Activated naive CD4-positive, alpha-beta T cell treated with anti-CD3 and anti-CD28 coated beads, Interleukin-2, amount 50 U/mL, for 72 hours (primary cell): ENCODE measurements around the gene FOXF2. TPM values are rescaled to one million over a fixed set of nuclear protein-coding genes. Genes with fewer than 3 reads are reported as not detected.
"Not testable (repeated sequence)": the region's sequence is repeated elsewhere in the genome, so short reads cannot be mapped to it uniquely, and the experiment has no call there.

Experiments
- ATAC-seq, 2 donors: fragments of 150-1000 bp; cut with Tn5 transposase; 2 replicates each; pipeline ENCODE4 v1.10.0; 2021; ENCODE audit warnings: mild to moderate bottlenecking in 2 of 2, moderate library complexity in 2 of 2
- DNase-seq, 2 donors: peaks; one replicate each; pipeline ENCODE4 v3.0.0; 2021 to 2022; ENCODE audit warnings: low spot score in 2 of 2
- H3K27ac Mint-ChIP-seq, 2 donors: one replicate each; pipeline ENCODE4 v1.8.0; 2022; ENCODE audit warnings: mild to moderate bottlenecking in 2 of 2, mixed read lengths in 2 of 2
- H3K36me3 Mint-ChIP-seq, 2 donors: one replicate each; pipeline ENCODE4 v1.8.0; 2022; ENCODE audit warnings: mixed read lengths in 2 of 2
- H3K9me3 Mint-ChIP-seq, 2 donors: one replicate each; pipeline ENCODE4 v1.8.0; 2022; ENCODE audit warnings: mixed read lengths in 2 of 2
- total RNA-seq, 2 donors: library from RNA; stranded (reverse); gene quantifications; one replicate each; pipeline ENCODE4 v1.2.3, GENCODE V29; 2022

Gene FOXF2
- total RNA-seq = not detected

DNA sequence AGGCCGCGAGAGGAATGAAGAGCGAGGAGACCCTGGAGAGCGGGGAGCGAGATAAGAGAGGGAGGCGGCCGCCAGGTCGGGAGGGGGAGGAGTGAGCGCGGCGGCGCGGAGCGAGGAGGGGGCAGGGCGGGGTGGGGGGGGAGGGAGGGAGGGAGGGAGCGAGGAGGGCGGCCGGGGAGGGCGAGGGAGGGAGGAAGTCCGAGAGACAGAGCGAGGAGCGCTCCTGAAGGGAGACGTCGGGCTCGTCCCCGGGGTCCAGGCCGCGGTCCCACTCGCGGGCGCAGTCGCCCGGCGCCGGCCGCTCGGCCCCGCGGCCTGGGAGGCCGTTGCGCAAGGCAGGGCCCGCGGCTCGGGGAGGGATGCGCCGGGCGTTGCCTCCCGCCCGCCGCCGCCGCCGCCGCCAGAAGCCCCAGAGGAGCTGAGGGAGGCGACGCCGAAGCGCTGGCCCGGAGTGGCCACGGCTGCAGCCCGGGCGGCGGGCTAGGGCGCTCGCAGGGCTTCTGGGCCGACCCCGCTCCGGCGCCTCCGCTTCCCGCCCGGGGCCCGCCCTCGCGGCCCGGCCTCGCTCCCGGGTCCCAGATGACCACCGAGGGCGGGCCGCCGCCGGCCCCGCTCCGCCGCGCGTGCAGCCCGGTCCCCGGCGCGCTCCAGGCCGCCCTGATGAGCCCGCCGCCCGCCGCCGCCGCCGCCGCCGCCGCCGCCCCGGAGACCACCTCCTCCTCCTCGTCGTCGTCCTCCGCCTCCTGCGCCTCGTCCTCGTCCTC, at the start of gene FOXF2:
Gene FOXF2, plus strand, starts transcription at position 208 of the 764 bp plus-strand sequence. Its CDS starts 372 bp downstream, at position 580.
- no peak for ATAC-seq

DNA sequence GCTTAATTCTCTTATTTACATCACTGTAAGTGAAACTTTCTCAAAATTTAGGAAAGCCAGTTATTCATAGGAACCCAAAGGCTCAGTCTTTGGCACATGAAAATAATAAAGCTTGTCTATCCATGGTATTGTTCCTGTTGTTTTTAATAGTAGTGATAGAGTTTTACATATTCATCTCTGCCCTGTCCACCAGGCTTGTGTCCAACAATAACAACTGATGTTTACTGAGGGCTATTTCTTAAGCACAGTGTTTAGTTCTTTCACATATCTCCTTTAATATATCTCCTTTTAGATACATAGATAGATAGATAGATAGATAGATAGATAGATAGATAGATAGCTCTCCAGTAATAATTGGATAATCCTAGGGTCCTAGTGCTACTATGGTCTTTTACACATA, 43.3 kb upstream of the FOXF2 start:
- H3K9me3 Mint-ChIP-seq = peaks cover 20 to 23% of the 10 kb centered on the region in 2 donors
- ATAC-seq = no peak
- H3K36me3 Mint-ChIP-seq = peaks cover 6 to 28% of the 10 kb centered on the region in 2 donors
- H3K27ac Mint-ChIP-seq = no peak overlapping the region
- DNase-seq = no peak

More for the DNA sequence above, at the start of gene FOXF2:
- Mint-ChIP-seq H3K27ac (no peak within 1 kb of the TSS), H3K9me3 (no peaks in the 10 kb centered on the region), H3K36me3 (no peaks in the 10 kb centered on the region)
- no peak for DNase-seq

DNA sequence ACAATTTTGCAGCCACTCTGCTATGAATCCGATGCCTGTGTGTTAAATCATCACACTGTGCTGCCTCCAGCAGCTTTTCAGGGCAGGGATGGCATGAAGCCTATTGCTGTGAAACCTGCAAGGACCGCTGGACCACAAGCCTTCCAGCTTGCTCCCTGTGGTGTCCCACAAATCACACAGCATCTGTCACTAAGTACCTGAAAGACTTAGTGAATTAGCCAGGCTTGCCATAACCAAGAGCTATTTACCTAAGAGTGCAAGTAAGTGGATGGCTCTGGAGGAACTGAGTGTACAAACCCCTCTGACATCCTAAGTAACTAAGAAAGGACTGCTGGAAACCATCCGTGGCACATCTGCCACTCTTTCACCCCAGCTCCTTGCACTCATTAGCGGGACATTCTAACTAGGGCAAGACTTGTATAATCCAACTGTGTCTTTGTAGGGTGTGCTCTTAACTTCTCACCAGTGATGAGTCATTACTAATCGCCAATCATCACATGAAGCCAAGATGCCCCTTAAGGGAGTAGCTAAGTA, 42.8 kb upstream of the FOXF2 start:
- ATAC-seq (no peak), DNase-seq (no peak)
- H3K27ac Mint-ChIP-seq = no peak overlapping the region
- H3K36me3 Mint-ChIP-seq = peaks cover 11 to 33% of the 10 kb centered on the region in 2 donors
- peaks cover 26 to 28% of the 10 kb centered on the region in 2 donors for H3K9me3 Mint-ChIP-seq

DNA sequence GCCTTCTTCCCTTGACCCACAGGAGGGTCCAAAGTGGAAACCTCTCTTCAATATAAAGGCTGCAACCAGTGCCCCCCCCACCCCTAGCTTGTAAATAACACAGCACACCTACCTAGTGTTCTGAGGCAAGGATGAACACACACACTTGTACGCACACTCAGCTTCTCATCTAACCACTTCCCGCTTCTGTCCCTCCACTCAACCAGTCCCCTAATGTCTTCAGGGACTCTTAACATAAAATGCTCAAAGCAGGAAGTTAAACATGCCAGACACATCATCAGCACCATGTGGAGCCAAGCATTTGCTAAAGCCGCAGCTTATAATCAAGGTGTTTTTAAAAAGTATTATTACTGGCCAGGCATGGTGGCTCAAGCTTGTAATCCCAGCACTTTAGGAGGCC, 42.2 kb upstream of the FOXF2 start:
- Mint-ChIP-seq H3K36me3 (peaks cover 17 to 39% of the 10 kb centered on the region in 2 donors), H3K9me3 (peaks cover 31 to 33% of the 10 kb centered on the region in 2 donors), H3K27ac (no peak overlapping the region)
- ATAC-seq = no peak
- no peak for DNase-seq

DNA sequence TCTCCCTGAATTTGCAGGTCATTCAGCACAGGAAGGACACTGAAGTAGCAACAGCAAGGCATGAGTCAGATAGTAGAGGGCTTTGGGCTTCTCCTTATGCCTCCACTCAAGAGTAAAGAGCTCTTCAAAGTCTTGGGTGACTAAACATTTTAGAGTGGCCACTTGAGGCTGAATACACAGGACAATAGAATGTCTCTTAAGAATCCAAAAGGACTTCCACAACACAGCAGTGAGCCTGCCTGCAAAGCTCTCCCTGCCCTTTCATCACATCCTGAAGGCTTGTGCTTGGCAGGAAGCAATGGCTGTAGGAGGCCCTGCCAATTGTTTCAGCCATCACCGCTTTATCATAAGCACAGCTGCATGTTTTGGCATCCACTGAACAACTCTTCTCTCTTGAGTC, 40.7 kb upstream of the FOXF2 start:
- ATAC-seq = no peak
- Mint-ChIP-seq H3K27ac (no peak overlapping the region), H3K9me3 (peaks cover 25 to 26% of the 10 kb centered on the region in 2 donors), H3K36me3 (peaks cover 27 to 41% of the 10 kb centered on the region in 2 donors)
- DNase-seq = no peak

DNA sequence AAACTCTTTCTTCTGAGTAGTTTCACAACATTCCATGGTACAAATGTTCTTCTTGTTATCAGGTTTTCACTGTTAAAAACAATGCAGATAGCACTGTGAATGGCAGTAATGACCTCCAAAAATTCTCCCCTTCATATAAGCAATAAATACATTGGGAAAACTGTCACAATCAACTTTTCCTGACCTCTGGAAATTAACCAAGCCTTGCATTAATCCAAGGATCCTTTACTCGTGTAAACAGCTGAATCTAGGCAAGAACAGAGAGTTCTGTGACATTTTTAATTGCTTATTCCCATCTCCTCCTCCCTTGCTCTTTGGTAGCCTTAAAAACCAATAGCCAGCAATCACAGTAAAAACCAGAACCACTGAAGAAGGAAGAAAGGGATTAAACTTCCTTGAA, 39.7 kb upstream of the FOXF2 start:
- no peak for DNase-seq
- ATAC-seq = no peak
- Mint-ChIP-seq H3K27ac (no peak overlapping the region), H3K9me3 (peaks cover 17 to 24% of the 10 kb centered on the region in 2 donors), H3K36me3 (peaks cover 27 to 32% of the 10 kb centered on the region in 2 donors)

DNA sequence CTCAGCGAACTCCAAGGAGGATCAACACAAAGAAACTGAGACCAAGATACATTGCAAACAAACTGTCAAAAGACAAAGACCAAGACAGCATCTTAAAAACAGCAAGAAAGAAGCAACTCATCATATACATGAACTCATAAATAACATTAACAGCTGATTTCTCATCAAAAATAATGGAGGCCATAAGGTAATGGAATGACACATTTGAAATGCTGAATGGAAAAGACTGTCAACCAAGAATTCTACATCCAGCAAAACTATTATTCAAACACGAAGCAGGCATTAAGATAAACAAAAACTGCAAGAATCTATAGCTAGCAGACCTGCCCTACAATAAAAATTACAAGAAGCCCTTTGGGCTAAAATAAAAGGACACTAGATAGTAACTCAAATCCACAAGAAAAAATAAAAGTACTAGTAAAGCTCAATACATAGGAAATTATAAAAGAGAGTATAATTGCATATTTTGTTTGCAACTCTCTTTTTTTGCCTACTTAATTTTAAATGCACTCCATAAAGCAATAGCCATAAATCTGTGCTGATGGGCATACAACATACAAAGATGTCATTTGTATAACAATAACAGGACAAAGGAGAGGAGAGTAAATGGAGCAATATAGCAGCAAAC, 37.9 kb upstream of the FOXF2 start:
- no peak overlapping the region for H3K27ac Mint-ChIP-seq
- no peak for ATAC-seq
- DNase-seq = no peak
- H3K36me3 Mint-ChIP-seq = peaks cover 26 to 27% of the 10 kb centered on the region in 2 donors
- H3K9me3 Mint-ChIP-seq = peaks cover 14 to 18% of the 10 kb centered on the region in 2 donors

DNA sequence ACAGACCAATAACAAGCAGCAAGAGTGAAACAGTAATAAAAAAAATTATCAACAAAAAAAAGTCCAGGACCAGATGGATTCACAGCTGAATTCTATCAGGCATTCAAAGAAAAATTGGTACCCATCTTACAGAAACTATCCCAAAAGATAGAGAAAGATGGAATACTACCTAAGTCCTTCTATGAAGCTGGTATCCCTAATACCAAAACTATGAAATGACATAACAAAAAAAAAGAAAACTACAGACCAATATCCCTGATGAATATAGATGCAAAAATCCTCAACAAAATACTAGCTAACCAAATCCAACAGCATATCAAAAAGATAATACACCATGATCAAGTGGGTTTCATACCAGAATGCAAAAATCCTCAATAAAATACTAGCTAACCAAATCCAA, 34.3 kb upstream of the FOXF2 start:
- not testable (repeated sequence) for DNase-seq, ATAC-seq, H3K27ac Mint-ChIP-seq
- Mint-ChIP-seq H3K9me3 (peaks cover 14 to 18% of the 10 kb centered on the region in 2 donors), H3K36me3 (peaks cover 21 to 27% of the 10 kb centered on the region in 2 donors)

DNA sequence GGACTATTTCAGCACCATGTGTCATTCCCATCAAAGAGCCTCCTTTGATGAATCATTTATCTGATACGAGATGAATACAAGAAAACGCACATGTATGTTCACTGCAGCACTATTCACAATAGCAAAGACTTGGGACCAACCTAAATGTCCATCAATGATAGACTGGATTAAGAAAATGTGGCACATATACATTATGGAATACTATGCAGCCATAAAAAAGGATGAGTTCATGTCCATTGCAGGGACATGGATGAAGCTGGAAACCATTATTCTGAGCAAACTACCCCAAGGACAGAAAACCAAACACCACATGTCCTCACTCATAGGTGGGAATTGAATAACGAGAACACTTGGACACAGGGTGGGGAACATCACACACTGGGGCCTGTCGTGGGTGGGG, 27.7 kb upstream of the FOXF2 start:
- DNase-seq, H3K36me3 Mint-ChIP-seq, ATAC-seq, H3K27ac Mint-ChIP-seq, H3K9me3 Mint-ChIP-seq: not testable (repeated sequence)

DNA sequence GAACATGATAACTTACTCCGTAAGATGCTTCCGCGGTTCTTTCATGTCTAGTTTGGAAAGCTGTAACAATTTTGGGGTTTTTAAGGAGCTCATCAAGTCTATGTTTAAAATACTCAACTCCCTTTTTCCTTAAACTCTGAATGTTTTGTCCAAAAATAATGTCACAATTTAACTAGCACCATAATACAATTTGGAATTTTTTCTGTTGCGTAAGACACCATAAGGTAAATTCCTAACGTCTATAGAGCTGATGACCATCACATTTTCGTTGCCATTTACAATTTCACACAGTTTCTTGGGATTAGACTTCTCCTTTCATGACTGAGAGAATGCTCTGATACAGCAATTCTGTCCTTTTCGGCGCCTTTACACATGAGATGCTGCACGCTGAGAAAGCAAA, 26.7 kb upstream of the FOXF2 start:
- no peak for DNase-seq
- H3K27ac Mint-ChIP-seq = no peak overlapping the region
- no peaks in the 10 kb centered on the region for H3K9me3 Mint-ChIP-seq
- no peaks in the 10 kb centered on the region for H3K36me3 Mint-ChIP-seq
- ATAC-seq = no peak

DNA sequence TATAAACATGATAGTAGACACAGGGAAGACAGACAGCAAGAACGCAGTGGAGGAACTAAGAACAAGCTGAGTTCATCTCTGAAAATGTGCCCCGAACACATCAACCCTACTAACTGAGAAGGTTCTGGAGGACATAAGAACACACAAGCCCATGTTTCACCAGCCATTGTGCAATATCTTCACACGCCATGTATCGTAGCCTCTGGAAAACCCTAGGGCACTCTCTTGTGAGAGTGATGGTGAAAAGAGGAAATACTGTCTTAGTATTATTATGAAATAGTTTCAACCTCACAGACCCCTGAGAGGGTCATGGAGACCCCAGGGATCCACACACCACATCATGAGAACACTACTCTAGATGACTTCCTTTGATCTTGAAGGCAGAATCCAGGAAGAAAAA, 26.1 kb upstream of the FOXF2 start:
- no peak overlapping the region for H3K27ac Mint-ChIP-seq
- no peak for ATAC-seq
- no peak for DNase-seq
- H3K36me3 Mint-ChIP-seq = no peaks in the 10 kb centered on the region
- H3K9me3 Mint-ChIP-seq = no peaks in the 10 kb centered on the region

DNA sequence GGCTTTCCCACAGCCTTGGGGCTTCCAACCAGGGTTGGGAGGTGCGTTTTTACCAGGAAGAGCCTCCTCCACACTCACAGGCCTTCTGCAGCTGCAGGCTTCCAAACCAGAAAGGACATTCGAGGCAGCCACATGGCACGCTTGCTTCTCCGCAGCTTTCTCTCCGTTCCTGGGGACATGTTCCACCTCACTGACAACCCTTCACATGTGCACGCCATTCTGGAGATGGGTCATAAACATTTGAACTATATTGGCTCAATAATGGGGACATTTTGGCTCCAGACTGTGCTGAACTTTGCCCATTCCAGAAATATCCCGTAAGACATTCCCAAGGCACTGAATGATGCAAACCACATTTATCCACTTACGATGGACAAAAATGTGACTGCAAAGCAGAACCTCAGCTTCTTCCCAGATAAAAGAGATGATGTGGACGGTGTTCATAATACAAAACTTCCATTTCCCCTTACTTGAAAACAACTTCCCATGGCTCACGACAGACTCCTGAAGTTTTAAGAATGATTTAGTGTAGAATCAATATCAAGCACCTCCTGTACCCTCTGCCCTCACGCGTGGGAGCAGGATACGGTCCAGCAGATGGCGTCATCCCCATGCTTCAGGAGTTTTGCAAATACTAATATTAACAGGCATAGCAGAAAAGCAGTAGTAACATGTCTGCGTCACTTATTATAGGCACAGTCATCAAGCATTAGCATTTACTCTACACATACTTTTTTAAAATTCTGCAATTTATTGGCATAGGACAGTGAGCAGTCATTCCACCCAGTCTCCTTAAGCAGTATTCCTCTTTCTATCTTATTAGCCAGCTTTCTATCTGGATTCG, 25.4 kb upstream of the FOXF2 start:
- ATAC-seq = no peak

DNA sequence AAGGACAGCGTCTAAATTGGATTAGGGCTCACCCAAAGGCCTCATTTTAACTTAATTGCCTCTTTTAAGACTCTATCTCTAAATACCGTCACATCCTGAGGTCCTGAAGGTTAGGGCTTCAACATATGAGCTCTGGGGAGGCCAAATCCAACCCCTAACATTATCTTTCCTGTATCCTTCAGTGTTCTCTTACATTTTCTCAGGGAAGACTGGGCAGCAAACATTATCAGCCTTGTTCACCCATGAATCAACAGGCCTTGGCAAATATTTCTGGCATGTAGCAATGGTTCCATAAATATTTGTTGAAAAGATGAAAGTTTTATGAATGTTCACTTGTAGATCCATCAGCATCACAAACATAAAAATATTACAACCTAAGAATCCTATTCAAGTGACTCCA, 24.6 kb upstream of the FOXF2 start:
- DNase-seq (no peak), ATAC-seq (no peak)
- Mint-ChIP-seq H3K36me3 (peaks cover 0 to 8% of the 10 kb centered on the region in 2 donors), H3K27ac (no peak overlapping the region), H3K9me3 (peaks cover 4 to 8% of the 10 kb centered on the region in 2 donors)

More for the DNA sequence above, 25.4 kb upstream of the FOXF2 start:
- Mint-ChIP-seq H3K36me3 (peaks cover 0 to under 1% of the 10 kb centered on the region in 2 donors), H3K27ac (no peak overlapping the region), H3K9me3 (no peaks in the 10 kb centered on the region)
- no peak for DNase-seq

DNA sequence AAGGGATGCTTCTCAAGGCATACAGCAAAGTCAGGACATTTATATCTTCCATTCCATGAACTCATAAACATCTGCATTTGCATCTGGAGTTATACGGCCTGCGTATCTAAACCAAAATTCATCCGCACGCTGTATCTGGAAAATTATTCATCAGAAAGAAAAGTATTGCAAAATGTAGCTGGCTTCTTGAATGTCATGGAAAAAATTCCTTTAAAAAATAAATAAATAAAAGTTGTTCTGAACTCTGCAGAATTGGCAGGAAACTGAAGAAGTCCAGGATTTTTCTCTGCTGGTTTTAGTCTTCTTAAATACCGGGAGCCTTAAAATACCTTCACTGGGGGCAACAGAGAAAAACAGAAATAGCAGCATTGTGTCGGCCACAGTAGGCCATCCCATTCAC, 23.7 kb upstream of the FOXF2 start:
- no peak overlapping the region for H3K27ac Mint-ChIP-seq
- ATAC-seq (no peak), DNase-seq (no peak)
- peaks cover 0 to 8% of the 10 kb centered on the region in 2 donors for H3K36me3 Mint-ChIP-seq
- peaks cover 5 to 9% of the 10 kb centered on the region in 2 donors for H3K9me3 Mint-ChIP-seq

DNA sequence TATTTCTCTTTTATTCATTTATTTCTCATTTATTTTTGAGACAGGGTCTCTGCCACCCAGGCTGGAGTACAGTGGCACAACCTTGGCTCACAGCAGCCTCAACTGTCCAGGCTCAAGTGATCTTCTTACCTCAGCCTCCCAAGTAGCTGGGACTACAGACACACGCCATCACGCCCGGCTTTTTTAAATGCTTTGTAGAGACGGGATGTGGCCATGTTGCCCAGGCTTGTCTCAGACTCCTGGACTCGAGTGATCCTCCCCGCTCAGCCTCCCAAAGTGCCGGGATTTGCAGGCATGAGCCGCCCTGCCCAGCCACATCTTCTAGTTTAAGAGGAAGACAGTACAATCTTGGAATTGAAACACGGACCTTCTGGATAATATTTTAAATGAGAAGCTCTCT, 21.6 kb upstream of the FOXF2 start:
- H3K36me3 Mint-ChIP-seq = peaks cover 0 to 8% of the 10 kb centered on the region in 2 donors
- H3K9me3 Mint-ChIP-seq = peaks cover 5 to 9% of the 10 kb centered on the region in 2 donors
- ATAC-seq (no peak), DNase-seq (no peak)
- no peak overlapping the region for H3K27ac Mint-ChIP-seq

DNA sequence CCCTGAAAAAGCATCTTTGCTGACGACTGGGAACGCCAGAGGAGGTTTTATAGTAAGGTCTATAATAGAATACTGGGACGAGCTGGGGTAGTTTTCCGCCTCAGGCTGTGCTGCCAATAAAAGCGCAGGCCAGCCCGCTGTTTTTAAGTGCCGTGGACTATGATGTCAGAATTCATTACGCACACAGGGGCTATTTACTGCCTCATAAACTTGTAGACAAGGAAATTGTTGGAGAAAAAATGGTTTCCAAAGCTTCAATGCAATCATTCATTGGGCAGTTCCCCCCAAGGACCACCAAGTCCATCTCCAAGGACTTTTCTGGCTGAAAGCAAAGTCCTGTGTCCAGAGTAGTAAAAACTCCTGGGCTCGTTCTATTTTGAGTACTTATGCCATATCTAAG, 20.4 kb upstream of the FOXF2 start:
- ATAC-seq = no peak
- H3K9me3 Mint-ChIP-seq = peaks cover 5 to 9% of the 10 kb centered on the region in 2 donors
- H3K36me3 Mint-ChIP-seq = peaks cover 0 to 8% of the 10 kb centered on the region in 2 donors
- DNase-seq = no peak
- H3K27ac Mint-ChIP-seq = no peak overlapping the region

DNA sequence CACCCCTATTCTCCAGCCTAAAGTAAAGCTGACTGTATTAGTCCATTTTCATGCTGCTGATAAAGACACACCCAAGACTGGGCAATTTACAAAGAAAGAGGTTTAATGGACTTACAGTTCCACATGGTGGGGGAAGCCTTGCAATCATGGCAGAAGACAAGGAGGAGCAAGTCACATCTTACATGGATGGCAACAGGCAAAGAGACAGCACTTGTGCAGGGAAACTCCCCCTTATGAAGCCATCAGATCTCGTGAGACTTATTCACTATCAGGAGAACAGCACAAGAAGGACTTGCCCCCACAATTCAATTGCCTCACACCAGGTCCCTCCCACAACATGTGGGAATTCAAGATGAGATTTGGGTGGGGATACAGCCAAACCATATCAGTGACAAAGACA, 19.7 kb upstream of the FOXF2 start:
- not testable (repeated sequence) for H3K27ac Mint-ChIP-seq, ATAC-seq, H3K36me3 Mint-ChIP-seq, DNase-seq, H3K9me3 Mint-ChIP-seq
